Epithelial cell of esophagus (primary cell): ENCODE data around the gene CABCOCO1.

Experiments
- DNase-seq: peaks from one replicate; pipeline ENCODE4 v3.0.0; 2010; ENCODE audit warnings: low read depth
- H3K4me3 ChIP-seq: 2 replicates; pipeline ENCODE4 v1.5.1; 2011; ENCODE audit warnings: mild to moderate bottlenecking, low read length, control low read depth
- TF ChIP-seq, protein P1 (sequence below): IDR thresholded peaks from 2 replicates; pipeline ENCODE4 v1.5.1; 2011; ENCODE audit warnings: low read depth, mild to moderate bottlenecking, low read length, control low read depth, inconsistent platforms; ENCODE audit not compliant: insufficient read depth; ENCODE audit errors: missing control alignments

Gene CABCOCO1

DNA sequence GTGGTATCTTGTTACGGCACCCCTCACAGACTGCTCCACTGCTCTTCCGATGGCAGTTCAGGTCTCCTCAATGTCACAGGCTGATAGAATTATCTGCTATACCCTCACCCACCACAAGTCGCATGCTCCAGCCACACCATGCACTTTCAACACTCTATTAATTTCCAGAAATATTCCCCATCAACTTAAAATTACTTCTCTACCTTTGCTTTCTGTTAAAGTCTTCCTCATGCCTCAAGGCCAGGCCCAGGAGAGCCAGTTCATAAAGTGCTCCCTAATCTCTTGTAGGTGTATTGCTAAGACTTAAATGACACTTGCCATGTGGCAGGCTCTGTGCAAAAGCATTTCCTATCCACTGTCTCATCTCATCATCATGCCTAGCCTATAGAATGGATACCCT lies 132.8 kb downstream of the CABCOCO1 start:
- no peak for DNase-seq
- TF ChIP-seq, protein P1, sequence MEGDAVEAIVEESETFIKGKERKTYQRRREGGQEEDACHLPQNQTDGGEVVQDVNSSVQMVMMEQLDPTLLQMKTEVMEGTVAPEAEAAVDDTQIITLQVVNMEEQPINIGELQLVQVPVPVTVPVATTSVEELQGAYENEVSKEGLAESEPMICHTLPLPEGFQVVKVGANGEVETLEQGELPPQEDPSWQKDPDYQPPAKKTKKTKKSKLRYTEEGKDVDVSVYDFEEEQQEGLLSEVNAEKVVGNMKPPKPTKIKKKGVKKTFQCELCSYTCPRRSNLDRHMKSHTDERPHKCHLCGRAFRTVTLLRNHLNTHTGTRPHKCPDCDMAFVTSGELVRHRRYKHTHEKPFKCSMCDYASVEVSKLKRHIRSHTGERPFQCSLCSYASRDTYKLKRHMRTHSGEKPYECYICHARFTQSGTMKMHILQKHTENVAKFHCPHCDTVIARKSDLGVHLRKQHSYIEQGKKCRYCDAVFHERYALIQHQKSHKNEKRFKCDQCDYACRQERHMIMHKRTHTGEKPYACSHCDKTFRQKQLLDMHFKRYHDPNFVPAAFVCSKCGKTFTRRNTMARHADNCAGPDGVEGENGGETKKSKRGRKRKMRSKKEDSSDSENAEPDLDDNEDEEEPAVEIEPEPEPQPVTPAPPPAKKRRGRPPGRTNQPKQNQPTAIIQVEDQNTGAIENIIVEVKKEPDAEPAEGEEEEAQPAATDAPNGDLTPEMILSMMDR = no peak
- no peak overlapping the region for H3K4me3 ChIP-seq

DNA sequence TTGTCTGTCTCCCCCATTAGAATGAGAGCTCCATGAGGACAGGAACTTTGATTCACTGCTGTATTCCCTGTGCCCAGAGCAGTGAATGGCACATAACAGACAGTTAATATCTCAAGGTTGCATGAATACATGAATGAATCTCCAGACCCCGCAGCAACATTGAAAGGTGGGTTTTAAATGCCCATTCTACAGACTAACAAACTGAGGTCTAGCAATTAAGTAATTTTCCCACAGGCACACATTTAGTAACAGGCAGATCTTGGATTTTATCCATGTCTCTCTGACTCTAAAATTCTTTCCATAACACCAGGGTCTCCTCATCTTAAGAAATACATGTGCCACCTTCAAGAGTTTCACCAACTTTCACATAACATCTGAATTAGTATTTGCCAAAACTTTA lies 134.1 kb downstream of the CABCOCO1 start:
- DNase-seq = no peak
- TF ChIP-seq, protein P1 = no peak
- no peak overlapping the region for H3K4me3 ChIP-seq

DNA sequence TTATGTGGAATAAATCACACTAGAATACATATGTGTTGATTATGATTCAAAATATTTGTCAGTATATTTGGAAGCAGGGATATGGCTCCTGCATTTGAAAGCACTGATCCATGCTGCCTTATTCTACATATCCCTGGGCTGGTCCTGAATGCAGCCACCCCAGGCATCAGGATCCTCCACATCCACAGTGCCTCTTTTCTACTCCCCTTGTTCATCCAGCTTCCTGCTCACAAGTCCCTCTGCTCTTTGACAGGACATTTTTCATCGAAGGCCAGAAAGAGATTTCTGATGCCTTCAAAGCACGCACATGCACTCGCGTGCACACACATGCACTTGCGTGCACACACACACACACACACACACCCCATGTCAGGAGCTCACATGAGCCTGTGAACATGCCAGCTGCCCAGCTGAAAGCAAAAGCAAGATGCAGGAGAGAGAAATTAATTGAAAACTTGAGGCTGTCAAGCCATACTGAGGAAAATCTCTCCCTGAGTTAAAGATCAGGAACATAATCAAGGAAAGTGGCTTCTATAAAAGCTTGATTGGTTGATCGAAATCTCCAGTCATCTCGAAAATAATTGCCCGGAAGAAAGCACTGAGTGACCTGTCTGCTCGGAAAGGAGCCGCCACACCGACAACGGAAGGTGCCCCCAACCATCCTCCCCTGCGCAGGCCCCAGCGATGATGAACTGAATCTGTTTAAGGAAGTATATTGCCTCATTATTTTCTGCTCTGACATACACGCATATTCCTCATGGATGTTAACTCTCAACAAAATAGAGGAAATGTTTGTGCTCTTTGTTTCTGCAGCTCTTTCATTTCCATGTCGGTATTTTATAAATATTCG lies 134.8 kb downstream of the CABCOCO1 start:
- no peak overlapping the region for H3K4me3 ChIP-seq
- TF ChIP-seq, protein P1 = no peak
- DNase-seq = no peak

DNA sequence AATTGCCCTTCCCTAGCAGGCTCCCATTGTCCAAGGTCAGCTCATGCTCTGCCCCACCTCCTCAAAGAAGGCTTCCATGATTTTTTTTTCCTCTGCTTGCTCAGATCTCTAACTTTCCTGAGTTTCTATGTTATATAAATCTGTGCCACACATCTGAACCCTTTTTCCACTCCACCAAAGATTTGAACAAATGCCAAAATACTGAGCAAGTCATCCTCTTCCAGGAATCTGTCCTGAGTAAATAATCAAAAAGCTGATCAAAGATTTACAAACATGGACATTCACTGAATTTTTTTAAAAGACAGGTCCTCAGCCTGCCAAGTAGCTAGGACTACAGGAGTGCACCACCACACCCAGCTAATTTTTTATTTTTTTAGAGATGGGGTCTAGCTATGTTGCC lies 136.0 kb downstream of the CABCOCO1 start:
- TF ChIP-seq, protein P1 = no peak
- no peak for DNase-seq
- H3K4me3 ChIP-seq = no peak overlapping the region

DNA sequence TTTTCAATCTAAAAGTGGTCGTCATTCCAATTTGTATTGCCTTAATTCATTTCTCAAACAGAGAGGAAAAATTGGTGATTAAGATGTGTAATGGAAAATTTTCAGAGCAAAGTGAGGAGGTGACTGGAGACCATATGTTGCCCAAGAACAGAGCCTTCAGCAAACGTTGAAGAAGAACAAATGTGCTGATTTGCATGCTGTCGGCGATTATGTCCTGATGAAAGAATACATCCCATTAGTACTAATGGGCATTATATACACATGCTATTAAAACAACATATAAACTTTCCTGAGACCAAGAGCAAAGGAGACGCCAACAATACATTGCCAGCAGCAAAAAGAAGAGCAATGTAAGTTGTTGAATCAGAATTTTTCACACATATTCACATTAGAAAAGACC lies 138.8 kb downstream of the CABCOCO1 start:
- TF ChIP-seq, protein P1 = no peak
- no peak overlapping the region for H3K4me3 ChIP-seq
- no peak for DNase-seq

DNA sequence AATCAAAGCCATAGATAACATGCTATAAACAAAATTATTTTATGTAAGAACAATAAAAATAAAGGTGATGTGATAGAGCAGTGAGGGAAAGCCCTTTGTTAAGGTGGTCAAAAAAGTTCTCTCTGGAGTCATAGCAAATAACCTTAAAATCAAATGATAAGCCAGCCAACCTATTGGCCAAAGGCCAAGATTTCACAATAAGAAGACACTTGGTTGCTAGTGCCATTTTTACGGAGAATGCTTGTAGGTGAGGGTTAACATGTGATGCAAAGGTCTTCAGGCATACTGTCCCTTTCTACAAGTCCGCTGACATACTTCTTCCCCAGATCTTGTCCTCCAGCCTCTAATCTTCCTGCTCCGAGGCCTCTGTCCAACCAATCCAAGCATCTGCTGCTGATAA lies 140.5 kb downstream of the CABCOCO1 start:
- H3K4me3 ChIP-seq = no peak overlapping the region
- DNase-seq = no peak
- TF ChIP-seq, protein P1 = no peak

DNA sequence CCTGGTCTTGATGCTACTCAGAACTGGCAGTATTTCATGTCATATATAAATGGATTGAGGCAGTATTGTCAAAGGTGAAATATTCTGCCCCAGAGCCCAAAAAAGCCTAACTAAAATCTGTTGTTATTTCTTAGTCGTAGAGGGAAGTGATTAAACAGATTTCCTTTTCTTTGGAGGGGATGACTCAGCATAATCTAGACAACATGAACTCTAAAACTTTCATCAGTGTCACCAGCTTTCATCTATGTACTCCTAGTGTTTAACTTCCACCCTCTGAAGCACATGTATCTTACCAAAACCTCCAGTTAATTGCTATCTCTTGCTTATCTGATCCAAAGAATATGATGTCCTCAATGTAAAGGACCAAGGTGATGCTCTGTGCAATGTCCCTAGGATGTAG lies 141.7 kb downstream of the CABCOCO1 start:
- peak; percentile 22 for DNase-seq
- no peak overlapping the region for H3K4me3 ChIP-seq
- TF ChIP-seq, protein P1 = no peak
